Uterus (tissue), 2 donors: ENCODE data around the gene ORAI2.

ENCODE experiments used
- CTCF ChIP-seq, 4 experiments: fragments of 200-600 bp in 2 of 4; fragments of 450-650 bp in 2 of 4; sonication (generic) in 2 of 4; IDR thresholded peaks; one replicate each; pipeline ENCODE4 v1.5.1; 2016 to 2019; ENCODE audit warnings: antibody characterized with exemption in 4 of 4, mild to moderate bottlenecking in 2 of 4, moderate library complexity in 1 of 4
- POLR2A ChIP-seq, 2 donors: fragments of 450-650 bp; IDR thresholded peaks; one replicate each; pipeline ENCODE4 v1.6.1; 2016; ENCODE audit warnings: antibody characterized with exemption in 2 of 2, mild to moderate bottlenecking in 1 of 2, moderate library complexity in 1 of 2

GRCh38 chr7:102452451-102452850, 19.1 kb downstream of the ORAI2 start:
- no peak for TF ChIP-seq CTCF (IDR thresholded peaks at IDR 0.05)
- TF ChIP-seq POLR2A (IDR thresholded peaks at IDR 0.05) = no peak
